ENCODE results near the gene BUD13.

Gene BUD13

DNA sequence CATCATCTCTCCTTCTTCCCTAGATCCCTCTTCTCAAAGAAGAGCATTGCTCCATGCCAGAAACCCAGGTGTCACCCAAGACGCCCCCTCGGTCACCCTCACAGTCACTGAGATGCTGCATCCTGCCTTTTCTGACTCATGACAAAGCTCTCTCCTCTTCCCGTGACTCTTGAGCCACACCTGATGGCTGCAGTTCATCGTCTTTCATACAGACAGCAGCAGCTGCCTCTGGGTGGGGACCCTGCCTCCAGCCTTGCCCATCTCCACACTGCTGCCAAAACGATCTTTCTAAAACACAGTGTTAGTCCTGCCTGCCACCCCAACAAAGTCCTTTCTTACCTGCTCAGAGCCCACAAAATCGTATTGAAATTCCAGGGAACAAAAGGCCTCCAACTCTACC lies 44.8 kb downstream of the BUD13 start:
- H2AFZ ChIP-seq (ENCODE audit: low read length): no peak overlapping the region
- H3K4me3 ChIP-seq (ENCODE audit: low read length, poor library complexity, severe bottlenecking): no peak overlapping the region
- no peak overlapping the region for H3K9ac ChIP-seq (ENCODE audit: low read depth, low read length, poor library complexity, severe bottlenecking)
- H3K4me2 ChIP-seq (ENCODE audit: low read depth, low read length, poor library complexity, severe bottlenecking): no peak overlapping the region
- no peaks in the 10 kb centered on the region for H3K4me1 ChIP-seq (ENCODE audit: insufficient read depth, low read length, poor library complexity, severe bottlenecking)
- no peaks in the 10 kb centered on the region for H3K79me2 ChIP-seq (ENCODE audit: insufficient read depth, low read length)
- no peaks in the 10 kb centered on the region for H4K20me1 ChIP-seq (ENCODE audit: insufficient read depth, low read length, poor library complexity, severe bottlenecking)
- H3F3A ChIP-seq (ENCODE audit: low read depth): no peaks in the 10 kb centered on the region
- no peaks in the 10 kb centered on the region for H3K9me2 ChIP-seq (replicated peaks; ENCODE audit: low read depth, low read length)
- H3K36me3 ChIP-seq (ENCODE audit: insufficient read depth, low read length): no peaks in the 10 kb centered on the region
- no peaks in the 10 kb centered on the region for H3K9me3 ChIP-seq (ENCODE audit: insufficient read depth, low read depth, low read length)
- no peak for TF ChIP-seq EZH2phosphoT487 (IDR thresholded peaks at IDR 0.05; ENCODE audit: borderline replicate concordance)
- TF ChIP-seq CTCF (conservative IDR thresholded peaks at IDR 0.05; ENCODE audit: low read length): no peak
- H3K27me3 ChIP-seq (ENCODE audit: insufficient read depth, low read length, poor library complexity, severe bottlenecking): no peaks in the 10 kb centered on the region

- TF ChIP-seq EZH2phosphoT487 (IDR thresholded peaks at IDR 0.05; ENCODE audit: borderline replicate concordance) (no peak), CTCF (conservative IDR thresholded peaks at IDR 0.05; ENCODE audit: low read length) (no peak)
- no peaks in the 10 kb centered on the region for H3K4me1 ChIP-seq (ENCODE audit: insufficient read depth, low read length, poor library complexity, severe bottlenecking)
- no peaks in the 10 kb centered on the region for H3K79me2 ChIP-seq (ENCODE audit: insufficient read depth, low read length)
- no peak overlapping the region for H2AFZ ChIP-seq (ENCODE audit: low read length)
- H3K4me3 ChIP-seq (ENCODE audit: low read length, poor library complexity, severe bottlenecking): no peak overlapping the region
- no peaks in the 10 kb centered on the region for H3K36me3 ChIP-seq (ENCODE audit: insufficient read depth, low read length)
- H3K9me3 ChIP-seq (ENCODE audit: insufficient read depth, low read depth, low read length): no peaks in the 10 kb centered on the region
- no peaks in the 10 kb centered on the region for H3K27me3 ChIP-seq (ENCODE audit: insufficient read depth, low read length, poor library complexity, severe bottlenecking)
- H3K9ac ChIP-seq (ENCODE audit: low read depth, low read length, poor library complexity, severe bottlenecking): no peak overlapping the region
- no peak overlapping the region for H3K4me2 ChIP-seq (ENCODE audit: low read depth, low read length, poor library complexity, severe bottlenecking)
- no peaks in the 10 kb centered on the region for H3F3A ChIP-seq (ENCODE audit: low read depth)
- H3K9me2 ChIP-seq (replicated peaks; ENCODE audit: low read depth, low read length): no peaks in the 10 kb centered on the region
- H4K20me1 ChIP-seq (ENCODE audit: insufficient read depth, low read length, poor library complexity, severe bottlenecking): no peaks in the 10 kb centered on the region
These were observed 47.2 kb downstream of the BUD13 start for GRCh38 chr11:116725434-116726221.

DNA sequence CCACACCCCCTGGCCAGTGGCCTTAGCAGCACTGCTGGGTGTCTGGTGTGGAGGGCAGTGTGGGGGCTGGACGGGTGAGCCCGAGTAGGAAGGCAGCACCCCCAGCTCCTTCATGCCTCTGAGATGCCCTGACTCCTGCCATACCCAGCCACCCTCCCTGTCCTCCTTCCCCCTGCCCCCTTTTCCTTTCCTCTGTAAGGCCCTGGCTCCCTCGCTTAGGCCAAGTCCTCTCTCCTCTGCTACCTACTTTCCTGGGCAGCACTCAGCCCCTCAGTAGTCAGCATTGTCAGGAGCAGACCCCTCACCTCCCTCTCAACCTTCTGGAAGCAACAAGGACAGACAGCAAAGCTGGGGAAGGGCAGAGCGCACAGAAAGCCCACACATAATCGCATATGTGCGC lies 48.0 kb downstream of the BUD13 start:
- no peak overlapping the region for H3K9ac ChIP-seq (ENCODE audit: low read depth, low read length, poor library complexity, severe bottlenecking)
- H3F3A ChIP-seq (ENCODE audit: low read depth): no peaks in the 10 kb centered on the region
- no peak overlapping the region for H3K4me3 ChIP-seq (ENCODE audit: low read length, poor library complexity, severe bottlenecking)
- TF ChIP-seq CTCF (conservative IDR thresholded peaks at IDR 0.05; ENCODE audit: low read length) (no peak), EZH2phosphoT487 (IDR thresholded peaks at IDR 0.05; ENCODE audit: borderline replicate concordance) (no peak)
- H2AFZ ChIP-seq (ENCODE audit: low read length): no peak overlapping the region
- H3K36me3 ChIP-seq (ENCODE audit: insufficient read depth, low read length): no peaks in the 10 kb centered on the region
- H3K9me3 ChIP-seq (ENCODE audit: insufficient read depth, low read depth, low read length): no peaks in the 10 kb centered on the region
- no peaks in the 10 kb centered on the region for H3K4me1 ChIP-seq (ENCODE audit: insufficient read depth, low read length, poor library complexity, severe bottlenecking)
- no peak overlapping the region for H3K4me2 ChIP-seq (ENCODE audit: low read depth, low read length, poor library complexity, severe bottlenecking)
- H3K79me2 ChIP-seq (ENCODE audit: insufficient read depth, low read length): no peaks in the 10 kb centered on the region
- no peaks in the 10 kb centered on the region for H3K27me3 ChIP-seq (ENCODE audit: insufficient read depth, low read length, poor library complexity, severe bottlenecking)
- no peaks in the 10 kb centered on the region for H4K20me1 ChIP-seq (ENCODE audit: insufficient read depth, low read length, poor library complexity, severe bottlenecking)
- H3K9me2 ChIP-seq (replicated peaks; ENCODE audit: low read depth, low read length): no peaks in the 10 kb centered on the region
